Large intestine (tissue), 3 donors: ENCODE data around the gene SMIM20. TPM values are rescaled to one million over a fixed set of nuclear protein-coding genes. Genes with fewer than 3 reads are reported as not detected.

ENCODE experiments used
- DNase-seq, 2 donors: peaks; one replicate each; pipeline versions ENCODE4 v3.0.0 to v3.0.0-alpha.2; 2013
- H3K27ac ChIP-seq: one replicate; pipeline ENCODE4 v1.5.1; 2013; ENCODE audit warnings: low read length
- H3K27me3 ChIP-seq: 2 replicates; pipeline ENCODE4 v1.6.1; 2013; ENCODE audit warnings: low read length; ENCODE audit not compliant: control insufficient read depth, insufficient read depth
- H3K36me3 ChIP-seq: 2 replicates; pipeline ENCODE4 v1.6.1; 2013; ENCODE audit warnings: low read length; ENCODE audit not compliant: control insufficient read depth, insufficient read depth
- H3K4me1 ChIP-seq: one replicate; pipeline ENCODE4 v1.6.1; 2013; ENCODE audit warnings: low read length; ENCODE audit not compliant: control insufficient read depth, insufficient read depth
- H3K4me3 ChIP-seq: one replicate; pipeline ENCODE4 v1.5.1; 2013; ENCODE audit warnings: low read length
- H3K9me3 ChIP-seq: one replicate; pipeline ENCODE4 v1.6.1; 2013; ENCODE audit warnings: mild to moderate bottlenecking, low read depth, low read length, moderate library complexity; ENCODE audit not compliant: control insufficient read depth
- WGBS: methylation state at CpG from one replicate; pipeline ENCODE4 v1.1.5; 2013; ENCODE audit warnings: low lambda C conversion rate; ENCODE audit not compliant: insufficient coverage; 5-methylcytosine and 5-hydroxymethylcytosine counted together
- polyA plus RNA-seq: library from polyadenylated mRNA; unstranded; fragments of 120-200 nt; gene quantifications from one replicate; pipeline ENCODE4 v1.2.1, GENCODE V29; 2013

SMIM20 gene
- polyA plus RNA-seq, 1 donor, result 49.0 TPM

GRCh38 chr4:25889589-25890503 lies 24.2 kb upstream of the SMIM20 start:
- H3K27me3 ChIP-seq, result no peaks in the 10 kb centered on the region
- no peak overlapping the region for H3K27ac ChIP-seq
- H3K4me1 ChIP-seq, result no peaks in the 10 kb centered on the region
- H3K9me3 ChIP-seq, result no peaks in the 10 kb centered on the region
- no peaks in the 10 kb centered on the region for H3K36me3 ChIP-seq
- WGBS, result no CpG with 5 or more reads among the region's 14 CpGs
- DNase-seq, result no peak
- H3K4me3 ChIP-seq, result no peak overlapping the region

- no peak overlapping the region for H3K4me3 ChIP-seq
- no peaks in the 10 kb centered on the region for H3K27me3 ChIP-seq
- no CpG with 5 or more reads among the region's 11 CpGs for WGBS
- H3K9me3 ChIP-seq, result no peaks in the 10 kb centered on the region
- H3K27ac ChIP-seq, result no peak overlapping the region
- no peak for DNase-seq
- no peaks in the 10 kb centered on the region for H3K4me1 ChIP-seq
- H3K36me3 ChIP-seq, result no peaks in the 10 kb centered on the region
These were observed 23.2 kb upstream of the SMIM20 start for GRCh38 chr4:25890571-25891485.

DNA sequence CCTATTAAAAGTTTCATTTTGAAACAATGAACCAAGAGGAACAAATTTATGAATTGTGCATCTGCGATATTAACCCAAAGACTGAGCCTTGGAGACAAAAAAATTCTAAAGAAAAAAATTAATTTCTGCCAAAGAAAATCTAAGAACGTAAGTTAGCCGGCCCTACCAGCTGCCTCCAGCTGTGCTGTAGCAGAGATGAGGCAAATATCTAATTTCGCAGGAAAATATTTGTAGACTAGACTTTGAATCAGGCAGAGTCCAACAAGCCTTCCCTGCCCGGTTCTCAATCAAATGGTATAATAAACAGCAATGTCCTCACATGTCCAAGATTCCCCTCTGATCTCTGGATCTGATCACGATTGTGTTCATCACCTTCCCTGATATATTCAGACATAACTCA lies 21.2 kb upstream of the SMIM20 start:
- 89% methylated on average over 1 of the region's 6 CpGs for WGBS
- Histone ChIP-seq H3K27me3 (no peaks in the 10 kb centered on the region), H3K9me3 (no peaks in the 10 kb centered on the region), H3K4me3 (no peak overlapping the region), H3K4me1 (no peaks in the 10 kb centered on the region), H3K27ac (no peak overlapping the region), H3K36me3 (no peaks in the 10 kb centered on the region)
- no peak for DNase-seq

GRCh38 chr4:25896776-25897539 lies 17.1 kb upstream of the SMIM20 start:
- DNase-seq, result no peak
- no CpG with 5 or more reads among the region's 5 CpGs for WGBS
- H3K27ac ChIP-seq, result no peak overlapping the region

DNA sequence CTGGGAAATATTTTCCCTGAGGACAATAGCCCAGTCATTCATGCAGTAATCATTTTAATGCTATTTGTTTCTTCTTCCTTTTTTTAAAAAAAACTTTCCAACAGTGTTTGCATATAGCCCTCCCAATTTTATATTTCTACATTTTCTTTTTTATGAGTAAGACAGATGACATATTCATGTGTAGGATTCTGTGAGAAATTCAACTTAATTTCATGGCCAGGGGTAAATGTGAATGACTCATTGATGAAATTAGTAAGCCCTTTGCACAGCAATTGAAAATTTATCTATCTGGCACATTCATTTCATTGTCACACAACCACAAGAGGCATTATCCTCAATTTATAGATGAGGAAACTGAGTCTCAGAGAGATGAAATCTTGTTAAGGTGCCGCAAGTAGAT lies 13.7 kb upstream of the SMIM20 start:
- no peaks in the 10 kb centered on the region for H3K27me3 ChIP-seq
- H3K9me3 ChIP-seq, result no peaks in the 10 kb centered on the region
- WGBS, result no CpG with 5 or more reads among the region's 1 CpG
- H3K36me3 ChIP-seq, result no peaks in the 10 kb centered on the region
- no peak overlapping the region for H3K27ac ChIP-seq
- H3K4me1 ChIP-seq, result no peaks in the 10 kb centered on the region
- no peak for DNase-seq
- no peak overlapping the region for H3K4me3 ChIP-seq

More at GRCh38 chr4:25896776-25897539, 17.1 kb upstream of the SMIM20 start:
- Histone ChIP-seq H3K9me3 (no peaks in the 10 kb centered on the region), H3K27me3 (no peaks in the 10 kb centered on the region), H3K36me3 (no peaks in the 10 kb centered on the region), H3K4me1 (no peaks in the 10 kb centered on the region), H3K4me3 (no peak overlapping the region)

DNA sequence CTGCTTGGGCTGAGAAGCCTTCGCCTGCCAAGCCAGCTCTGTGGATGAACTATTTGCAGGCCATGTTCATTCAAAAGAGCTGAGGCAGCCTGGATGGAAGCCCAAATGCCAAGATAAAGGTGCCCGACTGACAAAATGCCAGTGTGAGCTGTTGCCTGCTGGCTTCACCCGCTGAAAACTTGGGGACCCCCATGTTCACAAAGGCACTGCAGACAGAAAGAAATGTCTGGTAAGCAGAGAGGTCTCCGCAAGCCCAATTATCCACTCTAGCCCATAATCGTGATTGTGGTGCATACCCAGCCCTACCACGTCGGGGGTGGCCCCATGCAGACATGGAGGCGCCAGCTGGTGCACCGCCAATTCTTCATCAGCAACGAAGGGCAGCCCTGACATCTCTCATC lies 13.0 kb upstream of the SMIM20 start:
- Histone ChIP-seq H3K36me3 (no peaks in the 10 kb centered on the region), H3K4me3 (no peak overlapping the region), H3K27me3 (no peaks in the 10 kb centered on the region), H3K27ac (no peak overlapping the region), H3K9me3 (no peaks in the 10 kb centered on the region), H3K4me1 (no peaks in the 10 kb centered on the region)
- no CpG with 5 or more reads among the region's 10 CpGs for WGBS
- no peak for DNase-seq

- 70% methylated on average over 2 of the region's 8 CpGs for WGBS
- Histone ChIP-seq H3K4me3 (no peak overlapping the region), H3K36me3 (no peaks in the 10 kb centered on the region), H3K27me3 (no peaks in the 10 kb centered on the region), H3K27ac (no peak overlapping the region), H3K9me3 (no peaks in the 10 kb centered on the region), H3K4me1 (no peaks in the 10 kb centered on the region)
- no peak for DNase-seq
These were observed 9.9 kb upstream of the SMIM20 start for GRCh38 chr4:25903900-25904747.

DNA sequence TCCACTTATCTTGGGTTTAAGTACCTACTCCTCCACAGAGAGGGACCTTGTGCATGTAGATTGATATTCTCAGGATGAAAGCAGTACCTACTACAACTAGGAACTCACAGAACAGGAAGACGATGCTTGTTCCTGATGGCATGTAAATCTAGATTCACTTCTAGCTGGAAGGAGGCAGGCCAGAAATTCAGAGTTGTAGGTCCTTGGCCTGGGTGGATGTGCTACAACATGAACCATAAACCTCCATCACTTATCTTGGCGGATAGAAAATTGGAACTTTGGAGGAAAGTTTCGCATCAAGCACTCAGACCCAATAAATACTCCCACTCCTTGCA lies 9.3 kb upstream of the SMIM20 start:
- H3K4me3 ChIP-seq, result no peak overlapping the region
- DNase-seq, result no peak
- no peaks in the 10 kb centered on the region for H3K9me3 ChIP-seq
- no peak overlapping the region for H3K27ac ChIP-seq
- no peaks in the 10 kb centered on the region for H3K27me3 ChIP-seq
- no peaks in the 10 kb centered on the region for H3K4me1 ChIP-seq
- no CpG with 5 or more reads among the region's 3 CpGs for WGBS
- no peaks in the 10 kb centered on the region for H3K36me3 ChIP-seq

- H3K9me3 ChIP-seq, result no peaks in the 10 kb centered on the region
- no CpG with 5 or more reads among the region's 4 CpGs for WGBS
- H3K36me3 ChIP-seq, result no peaks in the 10 kb centered on the region
- H3K27ac ChIP-seq, result no peak overlapping the region
- H3K4me1 ChIP-seq, result no peaks in the 10 kb centered on the region
- no peak overlapping the region for H3K4me3 ChIP-seq
- DNase-seq, result no peak
- H3K27me3 ChIP-seq, result no peaks in the 10 kb centered on the region
These were observed 8.6 kb upstream of the SMIM20 start for GRCh38 chr4:25905371-25905770.
